H1 (cell line): ENCODE results near the gene ZNF382. TPM values are rescaled to one million over a fixed set of nuclear protein-coding genes. Genes with fewer than 3 reads are reported as not detected.

Experiments
- CTCF ChIA-PET: fragments of 300-600 bp; sonication (Branson Sonifier 250); formaldehyde crosslinking; loops from one replicate; lab custom pipeline; 2021; ENCODE audit not compliant: partially characterized antibody; lab: Charles Lee
- POLR2A ChIA-PET: fragments of 300-600 bp; sonication (Branson Sonifier 250); formaldehyde crosslinking; loops from one replicate; lab custom pipeline; 2021; ENCODE audit warnings: inconsistent platforms; ENCODE audit not compliant: partially characterized antibody; lab: Charles Lee
- DNase-seq, 2 experiments: peaks; one replicate each; pipeline versions ENCODE4 v3.0.0 to v3.0.0-alpha.2; 2010 to 2022; ENCODE audit warnings: low spot score in 2 of 2, low read depth in 1 of 2, mixed read lengths in 1 of 2
- FAIRE-seq: peaks from 2 replicates; lab custom pipeline; 2011; peaks lifted over from hg19 to GRCh38; lab: Jason Lieb, UNC
- H2AFZ ChIP-seq: 2 replicates; pipeline ENCODE4 v1.8.1; 2012; ENCODE audit warnings: low read length, inconsistent platforms
- H2AK5ac ChIP-seq: 2 replicates; pipeline ENCODE4 v1.6.1; 2013; ENCODE audit warnings: low read depth, low read length
- H2BK120ac ChIP-seq: replicated peaks from 2 replicates; pipeline ENCODE3; 2013; ENCODE audit warnings: low read depth, low read length, inconsistent platforms
- H2BK12ac ChIP-seq: 2 replicates; pipeline ENCODE4 v1.6.1; 2013; ENCODE audit warnings: low read depth, low read length
- H2BK15ac ChIP-seq: 2 replicates; pipeline ENCODE4 v1.6.1; 2013; ENCODE audit warnings: low read length
- H2BK20ac ChIP-seq: 2 replicates; pipeline ENCODE4 v1.6.1; 2013; ENCODE audit warnings: low read length
- H2BK5ac ChIP-seq: 2 replicates; pipeline ENCODE4 v1.6.1; 2013; ENCODE audit warnings: low read depth, low read length
- H3K14ac ChIP-seq: 2 replicates; pipeline ENCODE4 v1.6.1; 2013; ENCODE audit warnings: inconsistent platforms; ENCODE audit not compliant: insufficient read length
- H3K18ac ChIP-seq: 2 replicates; pipeline ENCODE4 v1.6.1; 2013; ENCODE audit warnings: low read length; ENCODE audit errors: extremely low read depth
- H3K23ac ChIP-seq: 2 replicates; pipeline ENCODE4 v1.6.1; 2013; ENCODE audit warnings: inconsistent platforms; ENCODE audit not compliant: insufficient read length
- H3K23me2 ChIP-seq: 2 replicates; pipeline ENCODE4 v1.6.1; 2013; ENCODE audit warnings: low read depth, low read length
- H3K27ac ChIP-seq: 2 replicates; pipeline ENCODE4 v1.6.1; 2011; ENCODE audit warnings: low read depth, low read length, inconsistent platforms
- H3K27me3 ChIP-seq, 4 experiments: replicated peaks in 1 of 4; 1 replicate in 1 of 4; 2 replicates in 3 of 4; pipeline versions ENCODE4 v1.6.1 to v1.8.1; 2011 to 2013; ENCODE audit warnings: low read length in 3 of 4, mild to moderate bottlenecking in 3 of 4, inconsistent platforms in 2 of 4, mixed read lengths in 2 of 4, moderate library complexity in 1 of 4; ENCODE audit not compliant: control insufficient read depth in 3 of 4, insufficient read depth in 3 of 4; ENCODE audit errors: extremely low read depth in 1 of 4
- H3K36me3 ChIP-seq, 4 experiments: 2 replicates each; pipeline versions ENCODE4 v1.6.1 to v1.8.1; 2011 to 2013; ENCODE audit warnings: mild to moderate bottlenecking in 4 of 4, low read length in 3 of 4, moderate library complexity in 2 of 4, control low read depth in 1 of 4, inconsistent platforms in 1 of 4; ENCODE audit not compliant: insufficient read depth in 4 of 4, control insufficient read depth in 2 of 4
- H3K4ac ChIP-seq: replicated peaks from 2 replicates; pipeline ENCODE3; 2013; ENCODE audit warnings: low read length, low read depth, mixed read lengths, inconsistent platforms; ENCODE audit not compliant: insufficient read length
- H3K4me1 ChIP-seq, 4 experiments: replicated peaks in 1 of 4; 1 replicate in 1 of 4; 2 replicates in 3 of 4; pipeline versions ENCODE4 v1.6.1 to v1.8.1; 2011 to 2013; ENCODE audit warnings: low read length in 3 of 4, inconsistent platforms in 2 of 4, mixed read lengths in 1 of 4; ENCODE audit not compliant: insufficient read depth in 4 of 4, control insufficient read depth in 3 of 4
- H3K4me2 ChIP-seq, 2 experiments: 2 replicates each; pipeline versions ENCODE4 v1.6.1 to v1.8.1; 2011 to 2013; ENCODE audit warnings: low read depth in 2 of 2, low read length in 2 of 2, control low read depth in 1 of 2, inconsistent platforms in 1 of 2, mild to moderate bottlenecking in 1 of 2; ENCODE audit not compliant: insufficient read depth in 1 of 2
- H3K4me3 ChIP-seq, 4 experiments: fragments of 200-600, 300-600 bp in 1 of 4; sonication (generic), shearing (Covaris generic), sonication (Bioruptor Twin) in 1 of 4; 2 replicates each; pipeline versions ENCODE4 v1.5.1 to v1.8.1; 2011 to 2016; ENCODE audit warnings: low read length in 4 of 4, low read depth in 3 of 4, control low read depth in 2 of 4, inconsistent platforms in 2 of 4, mild to moderate bottlenecking in 2 of 4, mixed read lengths in 1 of 4, moderate library complexity in 1 of 4; ENCODE audit not compliant: insufficient read depth in 2 of 4; ENCODE audit errors: extremely low read depth in 1 of 4
- H3K56ac ChIP-seq: replicated peaks from 2 replicates; pipeline ENCODE3; 2013; ENCODE audit warnings: low read depth, mild to moderate bottlenecking, mixed read lengths, low read length, inconsistent platforms; ENCODE audit not compliant: insufficient read length
- H3K79me1 ChIP-seq: 2 replicates; pipeline ENCODE4 v1.6.1; 2013; ENCODE audit warnings: low read depth, low read length, control low read depth
- H3K79me2 ChIP-seq, 2 experiments: 2 replicates each; pipeline versions ENCODE4 v1.6.1 to v1.8.1; 2012 to 2013; ENCODE audit warnings: low read length in 2 of 2, mild to moderate bottlenecking in 2 of 2, inconsistent platforms in 1 of 2; ENCODE audit not compliant: insufficient read depth in 2 of 2, control insufficient read depth in 1 of 2
- H3K9ac ChIP-seq, 4 experiments: replicated peaks in 1 of 4; 1 replicate in 1 of 4; 2 replicates in 3 of 4; pipeline versions ENCODE4 v1.6.1 to v1.8.1; 2011 to 2013; ENCODE audit warnings: low read depth in 3 of 4, low read length in 3 of 4, control low read depth in 2 of 4, mild to moderate bottlenecking in 2 of 4, moderate library complexity in 2 of 4, inconsistent platforms in 1 of 4; ENCODE audit errors: extremely low read depth in 1 of 4
- H3K9me3 ChIP-seq, 2 experiments: 2 replicates each; pipeline versions ENCODE4 v1.6.1 to v1.8.1; 2012 to 2013; ENCODE audit warnings: mild to moderate bottlenecking in 2 of 2, moderate library complexity in 2 of 2, control low read depth in 1 of 2, inconsistent platforms in 1 of 2, low read depth in 1 of 2, low read length in 1 of 2, mixed read lengths in 1 of 2; ENCODE audit not compliant: insufficient read depth in 2 of 2
- H4K20me1 ChIP-seq, 2 experiments: replicated peaks in 1 of 2; 2 replicates each; pipeline versions ENCODE3 to v1.8.1; 2011 to 2013; ENCODE audit warnings: inconsistent platforms in 2 of 2, low read length in 2 of 2, mild to moderate bottlenecking in 1 of 2; ENCODE audit not compliant: insufficient read depth in 2 of 2, control insufficient read depth in 1 of 2
- H4K5ac ChIP-seq: 2 replicates; pipeline ENCODE4 v1.6.1; 2013; ENCODE audit warnings: low read length, low read depth, mixed read lengths, inconsistent platforms; ENCODE audit not compliant: insufficient read length
- H4K8ac ChIP-seq: 2 replicates; pipeline ENCODE4 v1.8.0; 2013; ENCODE audit warnings: mild to moderate bottlenecking, moderate library complexity, low read length, inconsistent platforms; ENCODE audit not compliant: insufficient read depth; ENCODE audit errors: extremely low read depth
- H4K91ac ChIP-seq: replicated peaks from 2 replicates; pipeline ENCODE3; 2013; ENCODE audit warnings: low read length, mixed read lengths, inconsistent platforms; ENCODE audit not compliant: insufficient read length
- BCL11A ChIP-seq, 2 experiments: IDR thresholded peaks; one replicate each; pipeline ENCODE4 v1.6.1; 2011; ENCODE audit warnings: low read depth in 2 of 2, low read length in 2 of 2, mild to moderate bottlenecking in 2 of 2
- EP300 ChIP-seq, 2 experiments: IDR thresholded peaks; 1 replicate in 1 of 2; 2 replicates in 1 of 2; pipeline ENCODE4 v1.6.1; 2011 to 2012; ENCODE audit warnings: low read depth in 2 of 2, low read length in 2 of 2, mild to moderate bottlenecking in 2 of 2, borderline replicate concordance in 1 of 2, inconsistent platforms in 1 of 2, moderate library complexity in 1 of 2
- EZH2 ChIP-seq: fragments of 200-600 bp; sonication (generic); IDR thresholded peaks from 2 replicates; pipeline ENCODE4 v1.7.1; 2012; ENCODE audit warnings: low read depth, mild to moderate bottlenecking, moderate library complexity, low read length, inconsistent platforms; ENCODE audit not compliant: severe bottlenecking
- FOSL1 ChIP-seq: IDR thresholded peaks from 2 replicates; pipeline ENCODE4 v1.6.1; 2011; ENCODE audit warnings: mild to moderate bottlenecking, low read depth, low read length, moderate library complexity; ENCODE audit not compliant: insufficient read depth
- GABPA ChIP-seq: IDR thresholded peaks from 2 replicates; pipeline ENCODE4 v1.6.1; 2011; ENCODE audit warnings: mild to moderate bottlenecking, low read length, moderate library complexity, borderline replicate concordance; ENCODE audit not compliant: insufficient read depth
- JUND ChIP-seq: IDR thresholded peaks from 2 replicates; pipeline ENCODE4 v1.6.1; 2011; ENCODE audit warnings: mild to moderate bottlenecking, improper control_type of control experiment, low read length
- SIN3A ChIP-seq, 2 experiments: IDR thresholded peaks in 1 of 2; conservative IDR thresholded peaks in 1 of 2; 2 replicates each; pipeline ENCODE4 v1.6.1; 2011 to 2012; ENCODE audit warnings: low read length in 2 of 2, improper control_type of control experiment in 1 of 2, low read depth in 1 of 2, mild to moderate bottlenecking in 1 of 2
- SP2 ChIP-seq: IDR thresholded peaks from 2 replicates; pipeline ENCODE4 v1.6.1; 2012; ENCODE audit warnings: mild to moderate bottlenecking, low read length, inconsistent platforms
- TCF12 ChIP-seq: IDR thresholded peaks from 2 replicates; pipeline ENCODE4 v1.6.1; 2011; ENCODE audit warnings: low read depth, mild to moderate bottlenecking, low read length
- WGBS, 2 experiments: shearing (Covaris generic) in 1 of 2; methylation state at CpG; one replicate each; pipeline versions ENCODE4 v1.1.6 to v1.1.7; 2013 to 2015; ENCODE audit warnings: low lambda C conversion rate in 2 of 2, mixed read lengths in 2 of 2, inconsistent platforms in 1 of 2, low coverage in 1 of 2, missing lambda C conversion rate in 1 of 2; ENCODE audit not compliant: insufficient replicate concordance in 2 of 2, insufficient coverage in 1 of 2, insufficient read length in 1 of 2; ENCODE audit errors: extremely low coverage in 1 of 2, missing lambda C conversion rate in 1 of 2; 5-methylcytosine and 5-hydroxymethylcytosine counted together
- polyA plus RNA-seq, 7 experiments: library from polyadenylated mRNA; depleted of rRNA in 3 of 7; stranded (reverse) in 5 of 7; unstranded in 2 of 7; fragments of >200 nt in 5 of 7; fragments of 200-250 nt in 2 of 7; gene quantifications; 1 replicate in 5 of 7; 2 replicates in 1 of 7; 4 replicates in 1 of 7; pipeline versions ENCODE4 v1.2.1 to v1.2.3, GENCODE V29; 2011 to 2013; ENCODE audit warnings: missing spikeins in 2 of 7, mixed read lengths in 2 of 7
- total RNA-seq: library from RNA; stranded (reverse); fragmentation: NEBNext Ultra II Directional; extraction: Animal tissue kit (Norgen Biotek cat#: 25700); gene quantifications from 2 replicates; pipeline ENCODE4 v1.2.1, GENCODE V29; 2021
- TF ChIP-seq, protein P1 (sequence below): IDR thresholded peaks from 2 replicates; pipeline ENCODE4 v1.6.1; 2012; ENCODE audit warnings: inconsistent platforms

Gene ZNF382
- total and polyA plus RNA-seq, 2 of the 8 experiments (the other 6 are each of a cell fraction or from before 2014, with no cell fraction given), result 1.9 to 6.3 TPM

DNA sequence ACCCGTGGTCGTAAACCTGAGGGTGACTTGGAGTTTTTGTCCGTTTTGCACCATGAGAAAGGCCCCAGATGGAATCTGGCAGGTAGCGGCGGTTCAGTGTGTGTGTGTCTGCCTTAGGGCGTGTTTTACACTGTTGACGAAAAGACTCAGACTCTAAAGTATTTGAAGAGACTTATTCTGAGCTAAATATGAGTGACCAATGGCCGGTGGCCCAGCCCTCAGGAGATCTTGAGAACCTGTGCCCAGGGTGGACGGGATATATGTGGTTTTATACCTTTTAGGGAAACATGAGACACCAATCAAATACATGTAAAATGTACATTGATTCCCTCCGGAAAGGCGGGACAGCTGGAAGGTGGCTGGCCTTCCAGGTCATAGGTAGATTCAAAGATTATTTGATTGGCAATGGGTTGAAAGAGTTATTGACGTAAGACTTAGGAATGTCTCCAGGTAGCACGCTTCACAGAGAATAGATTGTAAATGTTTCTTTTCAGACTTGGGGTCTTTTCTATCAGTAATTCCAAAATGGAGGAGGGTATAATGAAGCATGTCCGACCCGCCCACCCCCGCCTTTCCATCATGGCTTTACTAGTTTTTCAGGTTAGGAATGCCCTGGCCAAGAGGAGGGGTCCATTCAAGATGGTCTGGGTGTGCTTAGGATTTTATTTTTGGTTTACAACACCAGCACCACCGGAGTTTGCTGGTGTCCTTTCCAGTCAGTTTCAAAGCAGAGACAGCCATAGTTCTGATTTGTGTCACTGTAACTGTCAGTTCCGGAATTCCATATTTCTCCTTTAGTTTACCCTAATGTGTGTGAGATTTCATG, 31.0 kb upstream of the ZNF382 start:
- no peak for FAIRE-seq
- Histone ChIP-seq H4K5ac (no peak overlapping the region), H4K20me1 (peaks cover 0 to 4% of the 10 kb centered on the region in 2 experiments), H3K27ac (peak overlapping the region; percentile 41; the same call in 1 of the 2 replicates), H2BK20ac (no peak overlapping the region), H2AK5ac (no peak overlapping the region), H4K91ac (no peak overlapping the region), H3K4me2 (peak overlapping the region; percentile 85 to 95), H4K8ac (0 out of 2 replicates have a peak overlapping the region, but pooled peaks have one; percentile 43), H3K23ac (no peak overlapping the region), H3K9me3 (no peaks in the 10 kb centered on the region), H3K18ac (no peak overlapping the region), H3K4ac (no peak overlapping the region), H3K14ac (no peak overlapping the region), H2BK15ac (no peak overlapping the region), H2BK120ac (no peak overlapping the region), H3K79me1 (peaks cover 3% of the 10 kb centered on the region), H2BK5ac (0 out of 2 replicates have a peak overlapping the region, but pooled peaks have one; percentile 64), H2AFZ (peak overlapping the region; percentile 19; the same call in 1 of the 2 replicates), H3K27me3 (no peaks in the 10 kb centered on the region), H3K23me2 (peaks cover 8% of the 10 kb centered on the region), H3K79me2 (peaks cover 0 to 55% of the 10 kb centered on the region in 2 experiments; a peak in 2 of 4 replicates), H2BK12ac (no peak overlapping the region), H3K4me3 (peak overlapping the region; percentile 93 to 100 (median 96)), H3K4me1 (peaks cover 0 to 4% (median 0%) of the 10 kb centered on the region in 4 experiments; a peak in 2 of 7 replicates), H3K36me3 (peaks cover 0 to 19% (median 3%) of the 10 kb centered on the region in 4 experiments; a peak in 4 of 8 replicates), H3K9ac (peak overlapping the region; percentile 68 to 96 (median 78)), H3K56ac (peak overlapping the region; percentile 5)
- WGBS, 2 experiments, result 32% methylated on average over 15 of the region's 18 CpGs; no CpG with 5 or more reads in 1 of the 2 experiments
- ChIA-PET POLR2A (interaction anchor here (1.0 to 3.4 kb wide), 8 partner anchors 12 to 463 kb away, joined by 3 to 31 read pairs (median 4); partner anchors contain the start of genes OVOL3, ZNF260 and ZNF850), CTCF (no interaction called here)
- DNase-seq, result no peak
- TF ChIP-seq EP300 (IDR thresholded peaks at IDR 0.05; ENCODE audit: borderline replicate concordance in 1 of 2, low read depth in 2 of 2, low read length in 2 of 2), result no peak
- TF ChIP-seq TCF12, result no peak
- TF ChIP-seq SP2, result no peak
- TF ChIP-seq SIN3A (conservative IDR thresholded peaks at IDR 0.05 in 1 of 2, IDR thresholded peaks at IDR 0.05 in 1 of 2; ENCODE audit: low read depth in 1 of 2, low read length in 2 of 2), result no peak
- TF ChIP-seq FOSL1, result no peak
- no peak for TF ChIP-seq EZH2
- TF ChIP-seq GABPA, result no peak
- TF ChIP-seq, protein P1, sequence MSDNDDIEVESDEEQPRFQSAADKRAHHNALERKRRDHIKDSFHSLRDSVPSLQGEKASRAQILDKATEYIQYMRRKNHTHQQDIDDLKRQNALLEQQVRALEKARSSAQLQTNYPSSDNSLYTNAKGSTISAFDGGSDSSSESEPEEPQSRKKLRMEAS, result no peak
- TF ChIP-seq JUND, result no peak
- TF ChIP-seq BCL11A (IDR thresholded peaks at IDR 0.05; ENCODE audit: low read depth in 2 of 2, low read length in 2 of 2), result no peak
